ENCODE results near the gene ATCAY. TPM values are rescaled to one million over a fixed set of nuclear protein-coding genes. Genes with fewer than 3 reads are reported as not detected.

The ATCAY gene
- polyA plus RNA-seq, 1 donor from 2014 or later = 73.8 TPM

DNA sequence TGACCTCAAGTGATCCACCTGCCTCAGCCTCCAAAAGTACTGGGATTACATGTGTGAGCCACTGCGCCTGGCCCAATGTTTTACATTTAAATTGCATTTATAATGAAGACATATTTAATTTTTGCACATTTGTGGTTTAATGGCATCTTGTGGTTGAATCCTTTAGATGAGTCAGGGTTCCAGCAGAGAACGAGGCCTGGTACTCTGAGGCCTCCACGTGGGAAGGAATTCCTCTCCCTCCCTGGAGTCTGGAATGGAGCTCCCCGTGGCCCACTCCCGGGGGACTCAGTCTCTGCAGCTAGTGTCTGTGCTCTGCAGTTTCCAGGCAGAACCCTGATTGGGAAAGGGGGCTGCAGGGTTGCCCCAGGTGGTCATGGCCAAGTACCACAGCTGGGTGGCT is 35.9 kb upstream of the ATCAY start:
- Histone ChIP-seq H3K9me2 (ENCODE audit: insufficient read depth, low read length) (no peaks in the 10 kb centered on the region), H3K79me2 (replicated peaks; ENCODE audit: insufficient read depth, low read length) (no peaks in the 10 kb centered on the region), H4K20me1 (ENCODE audit: insufficient read depth) (no peaks in the 10 kb centered on the region), H3K9me3 (ENCODE audit: low read length) (no peaks in the 10 kb centered on the region), H3K27me3 (ENCODE audit: insufficient read depth, low read depth, low read length) (no peaks in the 10 kb centered on the region), H3K4me3 (ENCODE audit: low read length) (no peak overlapping the region), H3K9ac (ENCODE audit: low read length) (no peak overlapping the region), H3F3A (ENCODE audit: insufficient read depth, low read length, poor library complexity, severe bottlenecking) (no peaks in the 10 kb centered on the region), H3K4me2 (ENCODE audit: low read length) (no peak overlapping the region), H2AFZ (ENCODE audit: low read depth, low read length) (no peak overlapping the region), H3K27ac (ENCODE audit: low read length) (no peak overlapping the region), H3K36me3 (ENCODE audit: insufficient read depth, low read length) (no peaks in the 10 kb centered on the region)
- TF ChIP-seq EZH2 (IDR thresholded peaks at IDR 0.05; ENCODE audit: borderline replicate concordance, insufficient read depth, low read length, poor library complexity, severe bottlenecking) (no peak), MXI1 (conservative IDR thresholded peaks at IDR 0.05; ENCODE audit: poor library complexity, severe bottlenecking) (no peak)

DNA sequence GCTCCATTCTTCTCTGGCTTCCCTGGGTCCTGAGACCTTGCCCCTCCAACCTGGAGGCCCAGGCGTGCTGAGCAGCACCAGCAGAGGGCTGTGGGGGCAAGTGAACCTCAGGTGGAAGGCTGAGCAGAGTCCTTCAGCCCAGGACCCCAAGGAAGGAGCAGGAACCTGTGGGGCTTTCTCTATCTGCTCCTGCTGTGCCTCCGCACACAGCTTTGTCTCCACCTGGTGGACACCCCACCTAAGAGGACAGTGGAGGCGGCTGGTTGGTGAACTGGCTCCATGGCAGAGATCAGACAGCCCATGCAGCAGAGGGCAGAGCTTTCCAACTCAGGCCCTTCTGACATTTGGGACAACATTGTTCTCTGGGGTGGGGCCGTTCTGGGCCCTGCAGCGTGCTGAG is 31.4 kb upstream of the ATCAY start:
- no peaks in the 10 kb centered on the region for H4K20me1 ChIP-seq (ENCODE audit: insufficient read depth)
- no peaks in the 10 kb centered on the region for H3K9me2 ChIP-seq (ENCODE audit: insufficient read depth, low read length)
- H3K27me3 ChIP-seq (ENCODE audit: insufficient read depth, low read depth, low read length) = no peaks in the 10 kb centered on the region
- no peak overlapping the region for H2AFZ ChIP-seq (ENCODE audit: low read depth, low read length)
- no peak overlapping the region for H3K9ac ChIP-seq (ENCODE audit: low read length)
- no peaks in the 10 kb centered on the region for H3K36me3 ChIP-seq (ENCODE audit: insufficient read depth, low read length)
- no peaks in the 10 kb centered on the region for H3K79me2 ChIP-seq (replicated peaks; ENCODE audit: insufficient read depth, low read length)
- H3F3A ChIP-seq (ENCODE audit: insufficient read depth, low read length, poor library complexity, severe bottlenecking) = no peaks in the 10 kb centered on the region
- TF ChIP-seq POLR2AphosphoS5 (IDR thresholded peaks at IDR 0.05) (no peak), EP300 (conservative IDR thresholded peaks at IDR 0.05; ENCODE audit: poor library complexity, severe bottlenecking) (no peak), EZH2 (IDR thresholded peaks at IDR 0.05; ENCODE audit: borderline replicate concordance, insufficient read depth, low read length, poor library complexity, severe bottlenecking) (no peak), CTCF (IDR thresholded peaks at IDR 0.05; ENCODE audit: poor library complexity, severe bottlenecking) (no peak), SMC3 (conservative IDR thresholded peaks at IDR 0.05; ENCODE audit: poor library complexity) (no peak), MXI1 (conservative IDR thresholded peaks at IDR 0.05; ENCODE audit: poor library complexity, severe bottlenecking) (no peak), RAD21 (conservative IDR thresholded peaks at IDR 0.05) (no peak), REST (IDR thresholded peaks at IDR 0.05; ENCODE audit: borderline replicate concordance) (no peak), TAF1 (IDR thresholded peaks at IDR 0.05; ENCODE audit: low read depth) (no peak)
- no peak overlapping the region for H3K27ac ChIP-seq (ENCODE audit: low read length)
- no peak overlapping the region for H3K4me3 ChIP-seq (ENCODE audit: low read length)
- H3K9me3 ChIP-seq (ENCODE audit: low read length) = peaks cover 7% of the 10 kb centered on the region
- no peak overlapping the region for H3K4me2 ChIP-seq (ENCODE audit: low read length)

GRCh38 chr19:3849787-3850186 is 30.7 kb upstream of the ATCAY start:
- Histone ChIP-seq H3K9me3 (ENCODE audit: low read length) (peaks cover 7% of the 10 kb centered on the region), H2AFZ (ENCODE audit: low read depth, low read length) (no peak overlapping the region), H3K27ac (ENCODE audit: low read length) (no peak overlapping the region), H4K20me1 (ENCODE audit: insufficient read depth) (no peaks in the 10 kb centered on the region), H3K9me2 (ENCODE audit: insufficient read depth, low read length) (no peaks in the 10 kb centered on the region), H3K4me3 (ENCODE audit: low read length) (no peak overlapping the region), H3K79me2 (replicated peaks; ENCODE audit: insufficient read depth, low read length) (no peaks in the 10 kb centered on the region), H3F3A (ENCODE audit: insufficient read depth, low read length, poor library complexity, severe bottlenecking) (no peaks in the 10 kb centered on the region), H3K36me3 (ENCODE audit: insufficient read depth, low read length) (no peaks in the 10 kb centered on the region), H3K9ac (ENCODE audit: low read length) (no peak overlapping the region), H3K27me3 (ENCODE audit: insufficient read depth, low read depth, low read length) (no peaks in the 10 kb centered on the region), H3K4me2 (ENCODE audit: low read length) (no peak overlapping the region)
- TF ChIP-seq SMC3 (conservative IDR thresholded peaks at IDR 0.05; ENCODE audit: poor library complexity) (no peak), POLR2AphosphoS5 (IDR thresholded peaks at IDR 0.05) (no peak), EP300 (conservative IDR thresholded peaks at IDR 0.05; ENCODE audit: poor library complexity, severe bottlenecking) (no peak), RAD21 (conservative IDR thresholded peaks at IDR 0.05) (no peak), MXI1 (conservative IDR thresholded peaks at IDR 0.05; ENCODE audit: poor library complexity, severe bottlenecking) (no peak), TAF1 (IDR thresholded peaks at IDR 0.05; ENCODE audit: low read depth) (no peak), CTCF (IDR thresholded peaks at IDR 0.05; ENCODE audit: poor library complexity, severe bottlenecking) (no peak), EZH2 (IDR thresholded peaks at IDR 0.05; ENCODE audit: borderline replicate concordance, insufficient read depth, low read length, poor library complexity, severe bottlenecking) (no peak), REST (IDR thresholded peaks at IDR 0.05; ENCODE audit: borderline replicate concordance) (no peak)
